K562 (cell line): ENCODE data around the gene KCNB1. TPM values are rescaled to one million over a fixed set of nuclear protein-coding genes. Genes with fewer than 3 reads are reported as not detected.

Experiments used
- CTCF ChIP-seq, 3 experiments: IDR thresholded peaks in 2 of 3; conservative IDR thresholded peaks in 1 of 3; 2 replicates each; pipeline ENCODE4 v1.5.1; 2011 to 2012; ENCODE audit warnings: low read length in 3 of 3, mild to moderate bottlenecking in 3 of 3, control low read depth in 2 of 3, improper control_type of control experiment in 1 of 3, inconsistent platforms in 1 of 3, low read depth in 1 of 3, mixed read lengths in 1 of 3, moderate library complexity in 1 of 3; ENCODE audit not compliant: insufficient read depth in 2 of 3
- DIDO1 ChIP-seq: fragments of 450-650 bp; IDR thresholded peaks from 2 replicates; pipeline ENCODE4 v1.6.1; 2016; ENCODE audit warnings: low read depth, missing biosample characterization, missing genetic modification characterization
- SMARCE1 ChIP-seq: fragments of 450-650 bp; IDR thresholded peaks from 2 replicates; pipeline ENCODE4 v1.7.1; 2016; ENCODE audit warnings: mild to moderate bottlenecking
- USF2 ChIP-seq: sonication (generic); formaldehyde crosslinking; IDR thresholded peaks from 2 replicates; pipeline ENCODE4 v1.5.0; 2020; ENCODE audit warnings: missing genetic modification reagents
- ZBTB49 ChIP-seq: sonication (generic); formaldehyde crosslinking; IDR thresholded peaks from 2 replicates; pipeline ENCODE4 v1.8.0; 2022; ENCODE audit warnings: missing genetic modification reagents, mild to moderate bottlenecking, borderline replicate concordance
- ZNF518B ChIP-seq: fragments of 250-450 bp; sonication (Bioruptor Pico); IDR thresholded peaks from 2 replicates; pipeline ENCODE4 v1.5.0; 2021; ENCODE audit warnings: mild to moderate bottlenecking, moderate library complexity
- ZNF699 ChIP-seq: fragments of 250-450 bp; sonication (Bioruptor Pico); IDR thresholded peaks from 2 replicates; pipeline ENCODE4 v1.8.0; 2021; ENCODE audit warnings: mild to moderate bottlenecking, moderate library complexity; ENCODE audit not compliant: insufficient replicate concordance
- ZNF778 ChIP-seq: fragments of 450-650 bp; formaldehyde crosslinking; IDR thresholded peaks from 2 replicates; pipeline ENCODE4 v1.4.0; 2020; ENCODE audit warnings: mild to moderate bottlenecking, moderate library complexity
- polyA plus RNA-seq, 8 experiments: library from polyadenylated mRNA; depleted of rRNA in 4 of 8; stranded (reverse) in 5 of 8; unstranded in 3 of 8; fragments of >200 nt; fragmentation: Nextera tagmentation in 2 of 8; fragmentation: Illumina TruSeq in 1 of 8; extraction: Ambion mirVana in 2 of 8; extraction: Trizol in 1 of 8; gene quantifications; 2 replicates each; pipeline versions ENCODE4 v1.2.1 to v1.2.3, GENCODE V29; 2011 to 2014; ENCODE audit warnings: inconsistent platforms in 1 of 8, missing spikeins in 1 of 8
- total RNA-seq, 7 experiments: library from RNA; depleted of rRNA in 6 of 7; stranded (reverse); fragments of >200 nt in 6 of 7; fragmentation: Illumina TruSeq in 2 of 7; extraction: Trizol in 2 of 7; gene quantifications; 2 replicates each; pipeline versions ENCODE4 v1.2.1 to v1.2.3, GENCODE V29; 2011 to 2021; ENCODE audit warnings: low replicate concordance in 1 of 7

KCNB1 gene
- total and polyA plus RNA-seq, 9 of the 15 experiments (the other 6 are each of a cell fraction or from before 2014, with no cell fraction given) = 0.01 to 0.06 TPM; not detected in 7

- TF ChIP-seq USF2 (CRISPR knock-in tag) = no peak
- TF ChIP-seq ZNF699 (CRISPR knock-in tag) = no peak
- no peak for TF ChIP-seq ZNF518B (CRISPR knock-in tag)
- TF ChIP-seq ZNF778 (CRISPR knock-in tag) = no peak
- no peak for TF ChIP-seq DIDO1 (tag)
- no peak for TF ChIP-seq ZBTB49 (CRISPR knock-in tag)
- no peak for TF ChIP-seq CTCF (IDR thresholded peaks at IDR 0.05 in 2 of 3, conservative IDR thresholded peaks at IDR 0.05 in 1 of 3; ENCODE audit: insufficient read depth in 2 of 3, low read depth in 1 of 3, low read length in 3 of 3)
- TF ChIP-seq SMARCE1 = no peak
These were observed 36.4 kb downstream of the KCNB1 start (continued) for GRCh38 chr20:49446080-49446479.
